Epithelial cell of esophagus (primary cell): ENCODE results near the gene NOVA1.
"Not testable (repeated sequence)": the region's sequence is repeated elsewhere in the genome, so short reads cannot be mapped to it uniquely, and the experiment has no call there.

ENCODE experiments used
- DNase-seq: peaks from one replicate; pipeline ENCODE4 v3.0.0; 2010; ENCODE audit warnings: low read depth
- H3K4me3 ChIP-seq: 2 replicates; pipeline ENCODE4 v1.5.1; 2011; ENCODE audit warnings: mild to moderate bottlenecking, low read length, control low read depth
- CTCF ChIP-seq: IDR thresholded peaks from 2 replicates; pipeline ENCODE4 v1.5.1; 2011; ENCODE audit warnings: low read depth, mild to moderate bottlenecking, low read length, control low read depth, inconsistent platforms; ENCODE audit not compliant: insufficient read depth; ENCODE audit errors: missing control alignments

Gene NOVA1

GRCh38 chr14:26597589-26598080 is at the start of gene NOVA1:
TSS of gene NOVA1 (minus strand) at chr14:26598033. CDS start at chr14:26597436, 597 bp downstream.
- TF ChIP-seq CTCF, result no peak
- peak; percentile 22 for DNase-seq
- peak within 1 kb of the TSS; percentile 46 for H3K4me3 ChIP-seq

- not testable (repeated sequence) for H3K4me3 ChIP-seq, DNase-seq
These were observed 47.2 kb upstream of the NOVA1 start for GRCh38 chr14:26645057-26645456.

GRCh38 chr14:26636561-26636960 is 38.7 kb upstream of the NOVA1 start:
- H3K4me3 ChIP-seq, result no peak overlapping the region
- no peak for DNase-seq
- no peak for TF ChIP-seq CTCF

GRCh38 chr14:26634946-26635345 is 37.1 kb upstream of the NOVA1 start:
- not testable (repeated sequence) for H3K4me3 ChIP-seq

GRCh38 chr14:26626256-26626655 is 28.4 kb upstream of the NOVA1 start:
- TF ChIP-seq CTCF, result no peak
- no peak for DNase-seq
- H3K4me3 ChIP-seq, result no peak overlapping the region

More at GRCh38 chr14:26634946-26635345, 37.1 kb upstream of the NOVA1 start:
- DNase-seq, result not testable (repeated sequence)

GRCh38 chr14:26622611-26623010 is 24.8 kb upstream of the NOVA1 start:
- no peak overlapping the region for H3K4me3 ChIP-seq
- TF ChIP-seq CTCF, result no peak
- DNase-seq, result no peak

- no peak for TF ChIP-seq CTCF
- no peak for DNase-seq
- H3K4me3 ChIP-seq, result no peak overlapping the region
These were observed 24.2 kb upstream of the NOVA1 start for GRCh38 chr14:26621807-26622560.

GRCh38 chr14:26621364-26621763 is 23.5 kb upstream of the NOVA1 start:
- H3K4me3 ChIP-seq, result no peak overlapping the region
- DNase-seq, result no peak
- no peak for TF ChIP-seq CTCF
